ENCODE results near the gene ANKRD11.
"Not testable (repeated sequence)": the region's sequence is repeated elsewhere in the genome, so short reads cannot be mapped to it uniquely, and the experiment has no call there.

ANKRD11 gene

GRCh38 chr16:89328412-89329400, 161.7 kb downstream of the ANKRD11 start:
- DNase-seq (ENCODE audit: low spot score): not testable (repeated sequence)

GRCh38 chr16:89326721-89327120, 163.6 kb downstream of the ANKRD11 start:
- DNase-seq (ENCODE audit: low spot score): no peak

- no peak for DNase-seq (ENCODE audit: low spot score)
These were observed 164.4 kb downstream of the ANKRD11 start for GRCh38 chr16:89325861-89326471.

- no peak for DNase-seq (ENCODE audit: low spot score)
These were observed 166.0 kb downstream of the ANKRD11 start for GRCh38 chr16:89324056-89325010.

GRCh38 chr16:89323120-89323960, 167.0 kb downstream of the ANKRD11 start:
- DNase-seq (ENCODE audit: low spot score): no peak

- no peak for DNase-seq (ENCODE audit: low spot score)
These were observed 167.8 kb downstream of the ANKRD11 start for GRCh38 chr16:89322321-89323119.

- DNase-seq (ENCODE audit: low spot score): no peak
These were observed 169.4 kb downstream of the ANKRD11 start for GRCh38 chr16:89320782-89321501.

- DNase-seq (ENCODE audit: low spot score): peak; percentile 49
These were observed 170.2 kb downstream of the ANKRD11 start for GRCh38 chr16:89319886-89320781.

- no peak for DNase-seq (ENCODE audit: low spot score)
These were observed 170.8 kb downstream of the ANKRD11 start for GRCh38 chr16:89319631-89319885.

GRCh38 chr16:89318871-89319630, 171.3 kb downstream of the ANKRD11 start:
- no peak for DNase-seq (ENCODE audit: low spot score)

GRCh38 chr16:89318430-89318758, 172.0 kb downstream of the ANKRD11 start:
- DNase-seq (ENCODE audit: low spot score): no peak

GRCh38 chr16:89317729-89318429, 172.5 kb downstream of the ANKRD11 start:
- DNase-seq (ENCODE audit: low spot score): no peak

- DNase-seq (ENCODE audit: low spot score): no peak
These were observed 173.2 kb downstream of the ANKRD11 start for GRCh38 chr16:89317101-89317671.

GRCh38 chr16:89316701-89317100, 173.7 kb downstream of the ANKRD11 start:
- DNase-seq (ENCODE audit: low spot score): no peak

- DNase-seq (ENCODE audit: low spot score): peak; percentile 86
These were observed 174.4 kb downstream of the ANKRD11 start for GRCh38 chr16:89315791-89316581.

- no peak for DNase-seq (ENCODE audit: low spot score)
These were observed 175.1 kb downstream of the ANKRD11 start for GRCh38 chr16:89315271-89315670.
